ENCODE measurements around the gene MYG1. TPM values are rescaled to one million over a fixed set of nuclear protein-coding genes. Genes with fewer than 3 reads are reported as not detected.
A peak's percentile ranks its signal among the peaks of the same experiment; 100 is the strongest.

Gene MYG1
- polyA plus RNA-seq, 3 donors: 49.3 to 64.3 (median 55.7) TPM

- Mint-ChIP-seq H3K9me3 (no peaks in the 10 kb centered on the region), H3K4me1 (peaks cover 6% of the 10 kb centered on the region), H3K27ac (peak overlapping the region in 3 of 7 donors; percentile 4 to 52 (median 50)), H3K4me3 (no peak overlapping the region), H3K27me3 (ENCODE audit: low read depth in 3 of 3) (peaks cover 0 to 4% (median 0%) of the 10 kb centered on the region in 3 donors), H3K36me3 (peaks cover 45 to 69% of the 10 kb centered on the region in 2 donors)
- no peak overlapping the region for H3K4me2 ChIP-seq (replicated peaks; ENCODE audit: extremely low read depth, low read length, poor library complexity, severe bottlenecking)
- H3K27me3 ChIP-seq (ENCODE audit: control insufficient read depth in 2 of 2, insufficient read depth in 2 of 2, low read length in 2 of 2): no peaks in the 10 kb centered on the region
- H3K4me1 ChIP-seq (ENCODE audit: control insufficient read depth in 1 of 2, insufficient read depth in 2 of 2, low read length in 2 of 2): peaks cover 3% of the 10 kb centered on the region in 2 donors
- H3K79me2 ChIP-seq (ENCODE audit: insufficient read depth, low read length): no peaks in the 10 kb centered on the region
- H3K27ac ChIP-seq (ENCODE audit: low read depth in 1 of 2, low read length in 2 of 2): no peak overlapping the region
- H3K4me3 ChIP-seq (replicated peaks in 1 of 3; ENCODE audit: low read depth in 2 of 3, low read length in 3 of 3): no peak overlapping the region
- no peak for TF ChIP-seq CTCF (IDR thresholded peaks at IDR 0.05)
- H3K9me3 ChIP-seq (replicated peaks in 1 of 2; ENCODE audit: control insufficient read depth in 1 of 2, insufficient read depth in 1 of 2, low read length in 2 of 2): no peaks in the 10 kb centered on the region
- peaks cover 27 to 71% of the 10 kb centered on the region in 2 donors for H3K36me3 ChIP-seq (replicated peaks in 1 of 2; ENCODE audit: control insufficient read depth in 1 of 2, insufficient read depth in 2 of 2, low read length in 2 of 2)
- H4K20me1 ChIP-seq (ENCODE audit: insufficient read depth, low read length): no peaks in the 10 kb centered on the region
- H3K9ac ChIP-seq (ENCODE audit: insufficient read depth, low read length, poor library complexity, severe bottlenecking): no peak overlapping the region
- 100% methylated on average over 2 of the region's 4 CpGs for WGBS (ENCODE audit: insufficient coverage)
- H2AFZ ChIP-seq (ENCODE audit: insufficient read depth, low read depth, low read length, poor library complexity, severe bottlenecking): no peak overlapping the region
- DNase-seq: no peak
- intact Hi-C loops (cut with micrococcal nuclease): loop anchor here in 1 of 2 donors (5.0 kb wide), 1 partner anchor 78 kb away; no protein-coding TSS in a partner anchor
These were observed 9.6 kb upstream of the MYG1 start for GRCh38 chr12:53289891-53290290.

- Histone ChIP-seq H3K36me3 (replicated peaks in 1 of 2; ENCODE audit: control insufficient read depth in 1 of 2, insufficient read depth in 2 of 2, low read length in 2 of 2) (peaks cover 24 to 70% of the 10 kb centered on the region in 2 donors), H3K27me3 (ENCODE audit: control insufficient read depth in 2 of 2, insufficient read depth in 2 of 2, low read length in 2 of 2) (no peaks in the 10 kb centered on the region), H3K4me2 (replicated peaks; ENCODE audit: extremely low read depth, low read length, poor library complexity, severe bottlenecking) (no peak overlapping the region), H3K79me2 (ENCODE audit: insufficient read depth, low read length) (peaks cover 4% of the 10 kb centered on the region), H3K4me1 (ENCODE audit: control insufficient read depth in 1 of 2, insufficient read depth in 2 of 2, low read length in 2 of 2) (peaks cover 6% of the 10 kb centered on the region in 2 donors), H3K9ac (ENCODE audit: insufficient read depth, low read length, poor library complexity, severe bottlenecking) (no peak overlapping the region), H3K4me3 (replicated peaks in 1 of 3; ENCODE audit: low read depth in 2 of 3, low read length in 3 of 3) (no peak overlapping the region), H3K9me3 (replicated peaks in 1 of 2; ENCODE audit: control insufficient read depth in 1 of 2, insufficient read depth in 1 of 2, low read length in 2 of 2) (no peaks in the 10 kb centered on the region), H4K20me1 (ENCODE audit: insufficient read depth, low read length) (no peaks in the 10 kb centered on the region), H3K27ac (ENCODE audit: low read depth in 1 of 2, low read length in 2 of 2) (no peak overlapping the region), H2AFZ (ENCODE audit: insufficient read depth, low read depth, low read length, poor library complexity, severe bottlenecking) (no peak overlapping the region)
- Mint-ChIP-seq H3K36me3 (peaks cover 43 to 63% of the 10 kb centered on the region in 2 donors), H3K9me3 (no peaks in the 10 kb centered on the region), H3K27ac (peak overlapping the region in 1 of 7 donors; percentile 15), H3K27me3 (ENCODE audit: low read depth in 3 of 3) (peaks cover 0 to 4% (median 0%) of the 10 kb centered on the region in 3 donors), H3K4me3 (no peak overlapping the region), H3K4me1 (peaks cover 10% of the 10 kb centered on the region)
- DNase-seq: no peak
- no peak for TF ChIP-seq CTCF (IDR thresholded peaks at IDR 0.05)
- intact Hi-C loops (cut with micrococcal nuclease): no loop called here
- 100% methylated on average over 3 of the region's 9 CpGs for WGBS (ENCODE audit: insufficient coverage)
These were observed 8.8 kb upstream of the MYG1 start for GRCh38 chr12:53290661-53291060.
